HEK293T (cell line): ENCODE results near the gene OXSR1.

Source experiments
- BHLHE40 ChIP-seq: fragments of 450-650 bp; IDR thresholded peaks from 2 replicates; pipeline ENCODE4 v1.6.1; 2016; ENCODE audit warnings: mild to moderate bottlenecking, moderate library complexity, borderline replicate concordance
- ELF4 ChIP-seq: fragments of 450-650 bp; IDR thresholded peaks from 2 replicates; pipeline ENCODE4 v1.6.1; 2017; ENCODE audit warnings: antibody characterized with exemption
- FOXA1 ChIP-seq: fragments of 450-650 bp; IDR thresholded peaks from 2 replicates; pipeline ENCODE4 v1.6.1; 2016; ENCODE audit warnings: mild to moderate bottlenecking
- FOXM1 ChIP-seq: fragments of 450-650 bp; IDR thresholded peaks from 2 replicates; pipeline ENCODE4 v1.6.1; 2017; ENCODE audit warnings: mild to moderate bottlenecking, borderline replicate concordance
- PKNOX1 ChIP-seq: fragments of 450-650 bp; IDR thresholded peaks from 2 replicates; pipeline ENCODE4 v1.6.1; 2016
- SP1 ChIP-seq: fragments of 450-650 bp; IDR thresholded peaks from 2 replicates; pipeline ENCODE4 v1.6.1; 2017
- SUZ12 ChIP-seq: fragments of 450-650 bp; IDR thresholded peaks from 2 replicates; pipeline ENCODE4 v1.6.1; 2016; ENCODE audit warnings: mild to moderate bottlenecking
- TARDBP ChIP-seq: fragments of 450-650 bp; IDR thresholded peaks from 2 replicates; pipeline ENCODE4 v1.6.1; 2016

DNA sequence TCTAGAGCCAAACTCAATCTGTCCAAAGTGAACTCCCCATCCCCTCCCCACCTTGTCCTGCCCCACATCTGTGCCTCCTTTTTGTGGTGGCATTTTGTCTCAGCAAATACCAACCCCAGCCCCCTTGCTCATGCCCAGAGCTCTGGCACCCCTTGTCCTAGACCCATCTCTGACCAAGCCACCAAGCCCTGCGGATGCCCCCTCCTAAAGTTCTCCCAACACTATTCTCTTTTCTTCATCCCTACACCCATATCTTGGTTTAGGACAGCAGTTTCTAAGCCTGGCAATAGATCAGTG lies 46.1 kb upstream of the OXSR1 start:
- TF ChIP-seq FOXA1 (no peak), TARDBP (no peak), BHLHE40 (no peak), SUZ12 (no peak), SP1 (no peak), ELF4 (no peak), PKNOX1 (no peak), FOXM1 (no peak)
